ENCODE results near the gene NPM1.

NPM1 gene

GRCh38 chr5:171421331-171422262, 33.9 kb downstream of the NPM1 start:
- DNase-seq (ENCODE audit: extremely low read depth, insufficient read length), result no peak
- H3K27me3 ChIP-seq (replicated peaks; ENCODE audit: control insufficient read depth, insufficient read depth, low read length), result peaks cover 3% of the 10 kb centered on the region
- TF ChIP-seq CTCF (IDR thresholded peaks at IDR 0.05; ENCODE audit: insufficient read depth, low read length, poor library complexity, severe bottlenecking), result no peak
- no peaks in the 10 kb centered on the region for H3K36me3 ChIP-seq (ENCODE audit: control insufficient read depth, insufficient read depth, low read length)
- no peak overlapping the region for H3K4me3 ChIP-seq (replicated peaks; ENCODE audit: low read depth, low read length)

GRCh38 chr5:171422495-171422894, 34.8 kb downstream of the NPM1 start:
- TF ChIP-seq CTCF (IDR thresholded peaks at IDR 0.05; ENCODE audit: insufficient read depth, low read length, poor library complexity, severe bottlenecking), result no peak
- Histone ChIP-seq H3K36me3 (ENCODE audit: control insufficient read depth, insufficient read depth, low read length) (no peaks in the 10 kb centered on the region), H3K4me3 (replicated peaks; ENCODE audit: low read depth, low read length) (no peak overlapping the region), H3K27me3 (replicated peaks; ENCODE audit: control insufficient read depth, insufficient read depth, low read length) (peaks cover 3% of the 10 kb centered on the region)
- no peak for DNase-seq (ENCODE audit: extremely low read depth, insufficient read length)

- TF ChIP-seq CTCF (IDR thresholded peaks at IDR 0.05; ENCODE audit: insufficient read depth, low read length, poor library complexity, severe bottlenecking), result no peak
- no peaks in the 10 kb centered on the region for H3K36me3 ChIP-seq (ENCODE audit: control insufficient read depth, insufficient read depth, low read length)
- DNase-seq (ENCODE audit: extremely low read depth, insufficient read length), result no peak
These were observed 35.4 kb downstream of the NPM1 start for GRCh38 chr5:171422902-171423663.

GRCh38 chr5:171424726-171425125, 37.1 kb downstream of the NPM1 start:
- TF ChIP-seq CTCF (IDR thresholded peaks at IDR 0.05; ENCODE audit: insufficient read depth, low read length, poor library complexity, severe bottlenecking), result no peak
- peaks cover 3% of the 10 kb centered on the region for H3K27me3 ChIP-seq (replicated peaks; ENCODE audit: control insufficient read depth, insufficient read depth, low read length)
- no peak for DNase-seq (ENCODE audit: extremely low read depth, insufficient read length)
- no peak overlapping the region for H3K4me3 ChIP-seq (replicated peaks; ENCODE audit: low read depth, low read length)
- H3K36me3 ChIP-seq (ENCODE audit: control insufficient read depth, insufficient read depth, low read length), result no peaks in the 10 kb centered on the region

More at GRCh38 chr5:171422902-171423663, 35.4 kb downstream of the NPM1 start:
- Histone ChIP-seq H3K27me3 (replicated peaks; ENCODE audit: control insufficient read depth, insufficient read depth, low read length) (peaks cover 3% of the 10 kb centered on the region), H3K4me3 (replicated peaks; ENCODE audit: low read depth, low read length) (no peak overlapping the region)

GRCh38 chr5:171425596-171426244, 38.1 kb downstream of the NPM1 start:
- Histone ChIP-seq H3K27me3 (replicated peaks; ENCODE audit: control insufficient read depth, insufficient read depth, low read length) (peaks cover 3% of the 10 kb centered on the region), H3K4me3 (replicated peaks; ENCODE audit: low read depth, low read length) (no peak overlapping the region), H3K36me3 (ENCODE audit: control insufficient read depth, insufficient read depth, low read length) (no peaks in the 10 kb centered on the region)
- DNase-seq (ENCODE audit: extremely low read depth, insufficient read length), result no peak
- TF ChIP-seq CTCF (IDR thresholded peaks at IDR 0.05; ENCODE audit: insufficient read depth, low read length, poor library complexity, severe bottlenecking), result no peak

Measured in GM06990 (cell line).